SKM-1 treated with dmso at 0.1 percent for 144 hours (cell line): Measurements from ENCODE around the gene ISCU.
"Not testable (repeated sequence)": the region's sequence is repeated elsewhere in the genome, so short reads cannot be mapped to it uniquely, and the experiment has no call there.

Experiments
- DNase-seq: peaks from one replicate; lab custom pipeline; 2025; ENCODE audit not compliant: unreplicated experiment; lab: John Stamatoyannopoulos, UW

The ISCU gene

DNA sequence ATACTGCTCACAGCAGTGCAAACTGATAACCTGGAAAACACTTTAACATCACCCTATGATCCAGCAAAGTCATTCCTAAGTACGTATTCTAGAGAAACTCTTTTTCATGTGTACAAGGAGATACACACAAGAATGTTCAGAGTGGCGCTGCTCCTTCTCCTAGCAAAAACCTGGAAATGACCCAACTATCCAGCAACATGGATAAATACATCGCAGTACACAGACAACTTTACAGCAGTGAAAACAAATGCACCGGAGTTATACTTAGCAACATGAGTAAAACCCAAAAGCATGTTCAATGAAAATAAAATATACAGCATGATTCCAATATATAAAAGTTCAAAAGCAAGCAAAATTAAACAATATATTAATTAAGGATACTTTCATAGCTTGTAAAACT, 20.1 kb upstream of the ISCU start:
- no peak for DNase-seq

DNA sequence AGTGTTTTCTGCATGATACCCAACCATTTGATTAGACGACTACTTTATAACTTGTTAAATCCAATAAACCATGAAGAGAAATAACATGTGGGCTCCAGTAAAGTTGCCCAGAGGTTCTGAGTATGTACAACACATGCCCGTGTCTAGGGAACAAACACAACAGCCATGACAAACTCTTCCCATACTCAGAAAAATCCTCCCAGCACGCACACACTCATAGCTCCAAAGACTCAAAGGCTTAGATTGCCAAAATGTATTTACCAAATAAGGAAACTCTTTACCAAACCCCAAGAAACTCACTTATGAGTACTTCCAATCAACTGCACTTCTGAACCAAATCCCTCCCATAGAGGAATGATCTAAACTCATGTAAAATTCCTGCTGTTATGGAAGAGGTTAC, 18.7 kb upstream of the ISCU start:
- DNase-seq, result no peak

DNA sequence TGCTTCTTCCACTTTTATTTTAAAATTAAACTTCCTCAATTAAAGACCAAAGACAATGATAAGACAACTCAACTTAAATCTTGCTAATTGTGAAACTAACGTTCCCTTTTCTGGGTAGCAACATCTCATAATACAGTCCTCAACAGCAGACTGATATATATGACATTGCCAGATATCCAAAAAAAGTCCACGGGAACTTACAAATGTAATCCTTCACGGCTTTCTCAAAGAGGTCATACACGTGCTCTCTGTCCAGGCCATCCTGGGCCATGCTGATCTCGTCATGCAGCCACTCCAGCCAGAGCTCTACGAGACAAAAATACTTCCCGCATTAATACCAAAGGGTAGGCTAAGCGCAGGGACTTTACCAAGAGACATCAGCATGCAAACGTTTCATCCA, 14.7 kb upstream of the ISCU start:
- no peak for DNase-seq

DNA sequence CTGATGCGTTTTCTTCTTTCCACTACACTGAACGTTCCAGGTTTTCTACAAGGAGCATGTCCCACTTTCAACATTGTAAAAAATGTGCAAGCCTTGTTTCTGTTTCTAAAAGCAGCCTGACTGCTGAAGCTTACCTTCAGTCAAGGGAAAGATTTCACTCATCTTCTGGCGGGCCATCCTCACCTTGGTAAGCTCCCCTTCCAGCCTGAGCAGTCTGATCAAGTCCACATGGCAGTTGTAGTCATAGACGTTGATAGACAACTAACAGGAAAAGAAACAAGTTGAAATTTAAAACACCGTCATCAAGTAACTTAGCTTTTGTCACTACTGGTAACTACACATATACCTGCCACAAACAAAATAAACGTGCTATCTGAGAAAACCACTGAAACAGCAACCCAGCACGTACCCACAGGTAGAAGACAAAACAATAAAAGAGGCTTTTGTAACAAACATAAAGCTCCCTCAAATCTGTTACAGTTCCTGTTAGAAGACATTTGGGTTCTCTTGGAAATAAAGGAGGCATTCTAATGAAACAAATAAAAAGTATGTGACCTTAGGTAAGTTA, 13.4 kb upstream of the ISCU start:
- DNase-seq, result no peak

DNA sequence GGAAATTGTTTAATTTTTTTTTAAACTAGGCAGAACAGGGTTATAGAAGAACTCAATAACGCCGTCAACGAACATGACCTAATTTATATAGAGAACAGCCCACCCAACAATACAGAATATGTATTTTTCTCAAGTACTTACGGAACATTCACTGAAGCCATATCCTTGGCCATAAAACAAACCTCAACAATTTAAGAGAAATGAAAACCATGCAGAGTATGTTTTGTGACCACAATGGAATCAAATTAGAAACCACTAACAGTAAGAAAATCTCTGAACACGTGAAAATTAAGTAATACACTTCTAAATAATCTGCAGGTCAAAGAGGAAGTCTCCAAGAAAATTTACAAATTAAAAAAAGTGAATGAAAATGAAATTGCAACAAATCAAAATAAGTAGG, 10.9 kb upstream of the ISCU start:
- DNase-seq, result no peak

DNA sequence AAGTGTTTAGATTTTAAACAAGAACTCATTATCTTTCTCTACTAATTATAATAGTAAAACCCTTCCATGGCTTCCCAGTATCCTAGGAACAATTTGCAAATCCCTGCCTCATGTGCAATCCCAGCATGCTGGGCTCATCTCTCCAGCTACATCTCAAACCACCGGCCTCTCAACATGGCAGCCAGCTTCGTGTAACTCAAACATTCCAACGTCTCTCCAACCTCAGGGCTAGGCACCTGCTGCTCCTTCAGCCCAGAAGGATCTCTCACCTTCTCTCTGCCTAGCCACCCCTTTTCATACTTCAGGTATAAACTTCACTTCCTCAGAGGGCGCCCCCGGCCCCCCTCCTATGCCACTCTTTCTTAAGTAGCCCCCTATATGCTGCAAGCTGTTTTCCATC, 8.6 kb upstream of the ISCU start:
- no peak for DNase-seq

DNA sequence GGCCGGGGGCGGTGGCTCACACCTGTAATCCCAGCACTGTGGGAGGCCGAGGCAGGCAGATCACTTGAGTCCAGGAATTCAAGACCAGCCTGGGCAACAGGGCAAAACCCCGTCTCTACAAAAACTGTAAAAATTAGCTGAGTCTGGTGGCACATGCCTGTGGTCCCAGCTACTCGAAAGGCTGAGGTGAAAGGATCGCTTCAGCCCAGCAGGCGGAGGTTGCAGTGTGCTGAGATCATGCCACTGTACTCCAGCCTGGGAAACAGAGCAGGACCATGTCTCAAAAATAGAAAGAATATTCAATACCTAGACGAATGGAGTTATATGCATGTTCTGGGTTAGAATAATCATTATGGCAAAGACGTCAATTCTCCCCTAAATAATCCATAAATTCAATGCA, 7.0 kb upstream of the ISCU start:
- DNase-seq, result not testable (repeated sequence)

DNA sequence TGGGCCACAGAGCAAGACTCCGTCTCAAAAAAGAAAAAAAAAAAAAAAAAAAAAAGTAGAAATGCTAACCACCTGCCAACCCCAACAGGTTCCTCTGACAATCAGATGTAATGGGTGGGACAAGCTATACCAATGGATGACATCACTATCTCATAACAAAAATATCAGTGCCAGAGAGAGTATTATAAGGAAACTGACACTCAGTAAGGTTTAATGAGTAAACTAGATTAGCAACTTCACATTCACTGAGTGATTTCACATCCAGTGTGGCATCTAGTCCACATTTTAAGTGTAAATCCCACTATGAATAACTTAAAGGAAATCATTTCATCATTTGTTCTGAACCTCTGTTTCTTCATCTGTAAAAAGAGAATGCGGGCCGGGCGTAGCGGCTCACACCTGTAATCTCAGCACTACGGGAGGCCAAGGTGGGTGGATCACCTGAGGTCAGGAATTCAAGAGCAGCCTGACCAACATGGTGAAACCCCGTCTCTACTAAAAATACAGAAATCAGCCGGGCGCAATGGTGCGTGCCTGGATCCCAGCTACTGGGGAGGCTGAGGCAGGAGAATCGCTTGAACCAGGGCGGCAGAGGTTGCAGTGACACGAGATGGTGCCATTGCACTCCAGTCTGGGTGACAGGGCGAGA, 3.3 kb upstream of the ISCU start:
- DNase-seq, result no peak

DNA sequence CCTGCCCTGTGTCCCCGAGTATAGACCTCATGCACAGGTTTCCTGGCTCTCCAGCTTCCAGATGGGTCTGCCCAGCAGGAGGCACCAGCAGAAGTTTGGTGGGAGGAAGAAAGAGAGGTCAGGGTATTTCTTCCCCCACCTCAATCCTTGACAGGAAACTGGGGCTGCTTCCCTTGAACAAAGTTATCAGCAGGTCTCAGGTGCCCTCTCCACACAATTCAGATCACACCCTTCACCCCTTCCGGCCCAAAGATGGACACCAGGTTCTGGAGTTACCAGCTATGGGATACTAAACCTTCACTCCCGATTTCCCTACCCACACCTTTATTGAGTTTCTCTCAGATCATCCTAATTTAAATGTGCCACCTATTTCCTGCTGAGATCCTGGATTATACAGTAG, 2.6 kb upstream of the ISCU start:
- no peak for DNase-seq

DNA sequence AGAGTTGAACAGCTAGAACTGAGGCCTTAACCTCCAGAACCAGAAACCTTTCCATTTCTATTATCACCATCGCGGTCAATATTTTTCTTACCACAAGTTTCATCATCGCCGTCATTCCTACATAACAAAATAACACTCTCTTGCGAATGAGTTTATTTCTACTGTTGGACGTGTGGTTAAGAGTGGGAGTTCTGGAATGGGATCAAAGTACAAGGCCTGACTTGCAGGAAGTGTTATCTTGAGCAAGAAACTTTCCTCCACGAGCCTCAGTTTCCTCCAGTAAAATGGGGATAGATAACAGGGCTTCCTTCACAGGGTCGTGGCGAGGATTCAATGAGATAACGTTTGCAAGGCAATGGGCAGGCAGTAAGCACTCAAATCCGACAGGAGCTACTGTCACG, 2.1 kb upstream of the ISCU start:
- DNase-seq, result no peak

DNA sequence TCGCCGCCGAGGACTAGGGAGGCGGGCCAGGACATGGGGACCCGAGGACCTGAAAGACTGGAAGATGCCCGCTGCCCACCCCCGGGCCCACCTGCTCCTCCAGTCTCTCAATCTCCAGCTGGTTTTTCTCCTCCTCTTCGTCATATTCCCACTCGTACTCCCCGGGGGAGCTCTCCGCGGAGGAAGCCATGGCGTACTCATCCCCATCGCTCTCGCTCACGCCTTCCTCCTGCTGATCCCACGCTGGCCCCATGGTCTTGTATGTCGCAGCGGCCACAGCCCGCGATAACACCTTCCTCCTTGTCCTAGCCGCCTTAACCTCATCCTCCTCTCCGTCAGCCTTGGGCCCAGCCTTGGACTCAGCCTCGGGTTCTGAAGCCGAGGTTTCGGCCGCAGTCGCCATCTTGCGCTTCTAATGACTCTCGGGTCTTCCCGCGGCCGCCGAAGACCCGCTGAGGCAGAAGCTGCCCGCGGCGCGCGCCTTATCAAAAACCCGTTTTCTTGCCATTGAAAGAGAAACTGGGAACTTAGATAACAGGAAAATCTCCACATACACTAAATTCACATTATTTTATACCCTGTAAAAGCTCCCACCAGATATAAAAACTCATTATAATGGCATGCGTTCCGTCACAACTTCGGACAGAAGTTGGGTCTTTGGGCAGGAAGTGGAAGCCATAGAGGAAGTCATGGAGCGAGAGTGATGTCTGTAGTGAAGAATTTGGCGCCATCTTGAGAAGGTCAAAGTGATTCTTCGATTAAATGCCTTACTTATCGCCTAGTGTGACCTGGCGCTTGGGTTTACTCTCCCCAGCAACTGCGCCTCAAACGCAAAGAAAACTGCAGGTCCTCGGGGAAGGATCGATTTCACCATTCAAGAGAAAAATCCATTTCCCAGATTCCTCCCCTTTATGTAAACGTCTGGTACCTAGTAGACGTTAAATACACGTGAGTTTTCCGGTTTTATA, 1.4 kb upstream of the ISCU start, which contains the start of gene SART3:
Gene SART3 (minus strand): TSS at position 422 of the 968 bp plus-strand sequence. CDS start 19 bp downstream, at position 403.
- peak; percentile 52 for DNase-seq

DNA sequence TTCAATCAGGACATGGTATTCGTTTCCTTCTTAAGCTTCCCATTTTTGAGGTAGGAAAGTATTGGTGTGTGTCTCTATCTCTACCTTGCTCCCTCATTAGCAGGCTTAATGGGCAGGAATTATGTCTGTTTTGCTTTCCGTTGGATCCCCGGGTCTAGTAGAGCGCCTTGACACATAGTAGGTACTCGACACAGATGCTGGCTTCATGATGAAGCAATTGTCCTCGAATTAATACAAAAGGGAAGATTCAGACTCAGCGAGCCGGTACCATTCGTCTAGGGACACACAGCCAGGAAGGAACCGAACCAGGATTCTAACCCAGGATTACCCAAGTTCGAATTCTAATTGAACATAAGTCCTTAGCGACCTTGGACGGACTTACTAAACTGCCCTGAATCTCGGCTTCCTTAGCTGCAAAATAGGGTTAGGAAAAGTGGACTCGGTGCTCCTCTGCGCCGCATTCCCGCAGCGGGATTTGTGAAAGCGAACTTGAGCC, 496 bp upstream of the ISCU start:
- DNase-seq, result peak; percentile 25

DNA sequence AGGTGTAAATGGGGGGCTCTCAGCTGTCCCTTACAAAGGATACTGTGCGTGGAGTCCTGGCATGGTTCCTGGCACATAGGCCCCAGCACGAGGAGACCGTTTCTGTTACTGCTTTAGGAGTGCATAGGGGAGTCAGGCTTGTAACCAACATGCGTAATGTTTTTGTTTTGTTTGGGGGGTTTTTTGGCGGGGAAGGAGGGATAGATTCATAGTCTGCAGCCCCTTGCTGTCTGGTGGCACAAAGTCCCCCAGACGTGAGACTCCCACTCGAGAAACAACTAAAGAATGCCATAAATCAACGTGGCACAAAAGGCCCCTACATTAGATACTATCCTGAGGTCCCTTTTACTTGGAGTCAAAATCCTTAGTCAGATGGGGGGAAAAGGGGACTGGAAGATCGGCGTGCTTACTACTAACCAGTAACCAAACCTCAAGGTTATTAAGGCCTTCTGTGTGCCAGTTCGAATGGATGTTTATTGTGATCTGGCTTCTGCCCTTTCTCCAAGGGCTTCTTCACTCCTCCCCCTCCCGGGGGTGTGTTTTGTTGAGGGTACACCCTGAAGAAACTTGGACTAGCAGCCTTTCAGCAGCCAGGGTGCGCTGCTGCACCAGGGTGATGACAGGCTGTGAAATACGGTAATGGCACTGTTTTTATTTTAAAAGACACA, 874 bp downstream of the ISCU start:
- peak; percentile 54 for DNase-seq

DNA sequence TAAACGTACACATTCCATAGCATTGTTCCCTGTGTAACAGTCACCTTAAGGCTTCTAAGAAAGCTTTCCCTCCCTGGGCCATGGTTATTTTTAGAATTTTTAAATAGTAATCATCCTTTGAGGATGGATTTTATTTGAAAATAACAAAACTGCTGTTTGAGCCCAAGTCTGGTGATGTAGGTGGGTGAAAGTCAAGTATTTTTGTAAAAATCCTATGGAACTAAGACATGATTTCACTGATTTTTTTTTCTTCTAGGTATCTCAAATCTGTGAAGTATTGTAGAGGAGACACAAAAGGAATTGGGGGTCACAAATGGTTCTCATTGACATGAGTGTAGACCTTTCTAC, 1.4 kb downstream of the ISCU start:
- no peak for DNase-seq

DNA sequence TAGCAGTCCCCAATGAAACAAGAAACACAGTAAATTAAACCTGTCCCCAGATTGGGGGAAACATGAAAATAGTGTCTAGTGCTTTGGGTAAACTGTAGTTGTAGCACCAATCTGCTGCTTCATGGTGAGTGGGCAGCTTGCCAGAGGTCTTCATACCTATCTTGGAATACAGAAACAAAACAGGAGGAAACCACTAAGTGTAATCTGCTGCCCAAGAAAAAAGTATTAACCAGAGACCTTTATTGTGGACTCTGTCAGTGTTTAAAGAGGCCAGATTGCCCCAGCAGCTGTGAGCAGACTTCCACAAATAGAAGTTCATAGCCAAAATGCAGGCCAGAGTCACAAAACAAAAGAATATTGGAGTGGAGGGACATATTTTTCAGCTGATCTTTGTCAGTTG, 2.3 kb downstream of the ISCU start:
- no peak for DNase-seq

DNA sequence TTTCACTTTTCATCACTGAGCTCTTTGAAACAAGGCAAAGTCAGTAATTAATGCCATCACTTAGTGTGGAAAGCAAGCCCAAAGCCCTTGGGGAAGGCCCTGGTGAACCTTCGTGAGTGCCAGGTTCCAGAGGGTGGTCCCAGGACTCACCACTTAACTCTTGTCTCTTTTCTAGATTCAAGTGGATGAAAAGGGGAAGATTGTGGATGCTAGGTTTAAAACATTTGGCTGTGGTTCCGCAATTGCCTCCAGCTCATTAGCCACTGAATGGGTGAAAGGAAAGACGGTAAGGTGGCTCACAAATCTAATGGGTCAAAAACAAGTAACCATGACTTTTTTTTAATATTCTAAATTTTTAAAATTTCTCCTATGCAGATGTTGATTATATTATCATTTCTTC, 2.8 kb downstream of the ISCU start:
- DNase-seq, result no peak

DNA sequence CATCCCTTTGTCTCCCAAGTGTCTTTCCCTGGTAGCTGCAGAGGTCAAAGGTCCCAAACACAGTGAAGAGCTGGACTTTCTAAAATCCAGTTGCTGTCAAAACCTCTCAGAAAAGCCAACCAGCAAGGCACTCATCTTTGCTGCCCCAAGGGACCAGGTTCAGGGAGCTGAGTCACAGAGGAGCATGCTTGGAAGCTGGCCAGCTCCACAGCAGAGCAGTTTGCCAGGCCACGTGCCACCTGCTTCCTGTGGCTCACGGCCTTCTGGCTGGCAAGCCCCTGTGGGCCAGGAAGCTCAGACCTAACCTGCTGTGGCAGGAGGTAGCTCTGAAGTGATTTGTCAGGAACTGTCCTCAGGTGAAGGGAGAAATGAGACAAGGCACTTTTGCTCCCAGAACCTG, 3.6 kb downstream of the ISCU start:
- no peak for DNase-seq

DNA sequence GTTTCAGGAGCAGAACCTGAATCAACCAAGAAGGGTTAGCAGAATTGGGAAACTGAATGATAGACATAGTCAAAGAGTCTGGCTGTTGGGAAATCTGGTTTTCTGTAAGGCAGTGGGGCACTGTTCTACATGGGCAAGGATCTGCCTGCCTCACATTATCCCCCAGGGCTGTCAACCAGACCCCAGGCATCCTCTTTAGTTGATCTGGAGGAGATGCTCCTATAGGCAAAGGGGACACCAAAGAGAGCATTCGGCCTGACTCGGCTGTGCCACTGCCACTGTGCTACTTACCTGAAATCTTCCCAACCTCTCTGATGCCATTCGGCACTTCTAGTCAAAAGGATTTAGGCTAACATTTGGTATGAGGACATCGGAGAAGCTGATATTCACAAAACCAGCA, 4.1 kb downstream of the ISCU start:
- DNase-seq, result no peak

DNA sequence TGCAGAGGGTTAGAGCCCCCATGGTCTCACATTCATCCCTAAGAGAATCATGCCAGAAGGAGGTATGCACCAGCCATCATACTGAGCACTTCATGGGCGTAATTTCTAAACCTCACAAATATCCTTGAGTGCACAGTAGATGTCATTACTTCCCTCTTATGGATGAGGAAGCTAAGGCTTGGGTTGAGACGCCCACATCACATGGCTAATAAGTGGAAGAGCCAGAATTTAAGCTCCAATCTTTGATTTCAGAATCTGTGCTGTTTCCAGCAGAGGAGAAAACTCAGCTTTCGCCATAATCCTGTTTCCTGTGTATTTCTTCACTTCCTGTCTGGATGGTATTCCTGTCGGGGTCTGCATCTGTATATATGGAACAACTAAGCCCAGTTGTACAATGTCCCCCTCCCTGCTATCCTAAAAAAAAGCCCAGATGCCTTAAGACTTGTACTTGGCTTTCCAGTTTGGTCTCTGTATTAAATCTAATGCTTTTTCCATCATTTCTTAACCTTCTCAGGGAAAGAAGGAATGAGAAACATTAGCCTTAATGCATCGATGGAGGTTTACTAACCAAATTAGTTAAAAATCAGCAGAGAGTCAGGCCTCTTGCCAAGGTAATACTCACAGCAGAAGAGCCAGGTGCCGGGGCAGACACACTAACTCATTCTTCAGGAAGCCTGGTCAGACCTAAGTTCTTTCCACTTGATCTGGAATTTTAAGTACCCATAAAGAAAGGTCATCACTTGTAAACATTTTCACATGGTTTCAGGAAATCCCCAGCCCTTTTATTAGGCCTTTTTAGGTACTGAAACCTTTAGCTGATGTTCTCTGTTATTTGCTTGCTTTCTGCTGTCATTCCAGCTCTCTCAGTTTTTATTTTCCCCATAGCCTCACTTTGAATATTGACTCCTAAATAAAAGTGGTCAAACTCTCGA, 5.3 kb downstream of the ISCU start:
- no peak for DNase-seq
